ACC112 (cell line): ENCODE results near the gene LRRC58.

Experiments
- H2AFZ ChIP-seq: fragments of 200-600 bp; sonication (generic); one replicate; pipeline ENCODE4 v1.6.0; 2017; ENCODE audit warnings: antibody characterized with exemption, low read length; ENCODE audit not compliant: unreplicated experiment
- H3K27ac ChIP-seq: fragments of 200-600 bp; sonication (generic); 2 replicates; pipeline ENCODE4 v1.5.1; 2014; ENCODE audit warnings: low read depth, mild to moderate bottlenecking, antibody characterized with exemption, low read length, moderate library complexity
- H3K27me3 ChIP-seq: fragments of 200-600 bp; sonication (generic); 2 replicates; pipeline ENCODE4 v1.6.1; 2014; ENCODE audit warnings: mild to moderate bottlenecking, antibody characterized with exemption, low read length, moderate library complexity, mixed read lengths; ENCODE audit not compliant: insufficient read depth
- H3K36me3 ChIP-seq: fragments of 200-600 bp; sonication (generic); 2 replicates; pipeline ENCODE4 v1.6.1; 2016; ENCODE audit warnings: mild to moderate bottlenecking, antibody characterized with exemption, low read length, moderate library complexity, mixed read lengths; ENCODE audit not compliant: insufficient read depth
- H3K4me1 ChIP-seq: fragments of 200-600 bp; sonication (generic); one replicate; pipeline ENCODE4 v1.6.1; 2016; ENCODE audit warnings: low read length, mixed read lengths; ENCODE audit not compliant: insufficient read depth, unreplicated experiment, control insufficient read depth
- H3K4me3 ChIP-seq: fragments of 200-600 bp; sonication (generic); 2 replicates; pipeline ENCODE4 v1.5.1; 2014; ENCODE audit warnings: mild to moderate bottlenecking, low read depth, low read length
- H3K79me2 ChIP-seq: fragments of 200-600 bp; sonication (generic); one replicate; pipeline ENCODE4 v1.6.0; 2016; ENCODE audit warnings: low read length; ENCODE audit not compliant: control insufficient read depth, unreplicated experiment, insufficient read depth

The LRRC58 gene

DNA sequence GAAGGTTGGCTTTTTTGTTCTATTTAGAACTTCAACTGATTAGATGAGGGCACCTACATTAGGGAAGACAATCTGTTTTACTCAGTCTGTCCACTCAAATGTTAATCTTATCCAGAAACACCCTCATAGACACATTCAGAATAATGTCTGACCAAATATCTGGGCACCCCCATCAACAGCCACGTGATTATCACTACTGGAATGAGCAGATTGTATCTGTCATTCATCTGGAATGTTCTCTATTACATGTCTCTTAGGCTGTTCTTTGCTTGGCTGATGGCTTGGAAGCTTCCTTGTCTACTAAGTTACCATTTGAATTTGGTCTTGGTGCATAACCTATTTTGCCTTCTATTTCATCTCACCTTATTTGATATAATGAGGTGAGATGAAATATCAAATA, 15.7 kb upstream of the LRRC58 start:
- H3K36me3 ChIP-seq, result no peaks in the 10 kb centered on the region
- no peaks in the 10 kb centered on the region for H3K79me2 ChIP-seq
- no peaks in the 10 kb centered on the region for H3K27me3 ChIP-seq
- no peak overlapping the region for H3K27ac ChIP-seq
- no peak overlapping the region for H3K4me3 ChIP-seq
- no peak overlapping the region for H2AFZ ChIP-seq
- peaks cover 6% of the 10 kb centered on the region for H3K4me1 ChIP-seq

- Histone ChIP-seq H3K27me3 (no peaks in the 10 kb centered on the region), H2AFZ (no peak overlapping the region), H3K4me3 (no peak overlapping the region), H3K79me2 (no peaks in the 10 kb centered on the region), H3K36me3 (no peaks in the 10 kb centered on the region), H3K4me1 (peaks cover 6% of the 10 kb centered on the region), H3K27ac (no peak overlapping the region)
These were observed 14.9 kb upstream of the LRRC58 start for GRCh38 chr3:120364101-120364500.

- Histone ChIP-seq H3K4me1 (no peaks in the 10 kb centered on the region), H3K4me3 (no peak overlapping the region), H2AFZ (no peak overlapping the region), H3K27me3 (no peaks in the 10 kb centered on the region), H3K79me2 (no peaks in the 10 kb centered on the region), H3K27ac (no peak overlapping the region), H3K36me3 (no peaks in the 10 kb centered on the region)
These were observed 8.7 kb upstream of the LRRC58 start for GRCh38 chr3:120357807-120358206.

DNA sequence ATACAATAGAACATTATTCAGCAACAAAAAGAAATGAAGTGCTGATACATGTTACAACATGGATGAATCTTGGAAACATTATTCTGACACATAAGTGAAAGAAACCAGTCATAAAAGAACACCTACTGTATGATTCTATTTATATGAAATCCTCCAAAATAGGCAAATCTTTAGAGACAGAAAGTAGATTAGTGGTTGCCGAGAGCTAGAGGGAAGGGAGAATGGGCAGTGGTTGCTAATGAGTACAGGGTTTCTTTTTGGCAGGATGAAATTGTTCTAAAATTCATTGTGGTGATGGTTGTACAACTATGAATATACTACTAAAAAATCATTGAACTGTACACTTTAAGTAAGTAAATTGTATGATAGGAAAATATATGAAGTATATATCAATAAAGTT, 6.3 kb upstream of the LRRC58 start:
- H3K27me3 ChIP-seq, result no peaks in the 10 kb centered on the region
- no peaks in the 10 kb centered on the region for H3K79me2 ChIP-seq
- no peak overlapping the region for H3K4me3 ChIP-seq
- H3K36me3 ChIP-seq, result no peaks in the 10 kb centered on the region
- no peak overlapping the region for H2AFZ ChIP-seq
- no peak overlapping the region for H3K27ac ChIP-seq
- H3K4me1 ChIP-seq, result peaks cover 9% of the 10 kb centered on the region

- peaks cover 8% of the 10 kb centered on the region for H3K79me2 ChIP-seq
- H3K27ac ChIP-seq, result no peak overlapping the region
- H3K4me1 ChIP-seq, result peaks cover 9% of the 10 kb centered on the region
- H2AFZ ChIP-seq, result no peak overlapping the region
- no peaks in the 10 kb centered on the region for H3K36me3 ChIP-seq
- H3K4me3 ChIP-seq, result no peak overlapping the region
- H3K27me3 ChIP-seq, result no peaks in the 10 kb centered on the region
These were observed 4.3 kb upstream of the LRRC58 start for GRCh38 chr3:120353463-120353862.

DNA sequence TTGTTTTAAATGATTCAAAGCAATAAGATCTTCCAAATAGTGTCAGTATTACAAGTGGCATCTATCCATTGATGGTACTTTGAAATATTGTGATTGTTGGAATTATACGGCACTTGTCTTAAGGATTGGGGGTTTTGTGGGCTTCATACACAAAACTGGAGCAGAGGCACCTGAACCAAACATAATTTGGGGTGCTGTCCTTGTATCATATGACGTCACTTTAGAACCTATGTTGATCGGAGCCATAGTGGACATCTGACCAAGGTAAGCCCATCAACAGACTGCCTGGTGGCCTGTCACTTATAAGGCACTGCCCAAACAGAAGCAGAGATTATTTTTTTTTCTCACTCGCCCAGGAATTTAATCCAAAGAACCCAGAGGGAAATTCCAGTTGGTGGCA, 2.9 kb upstream of the LRRC58 start:
- Histone ChIP-seq H3K27me3 (no peaks in the 10 kb centered on the region), H3K4me1 (peaks cover 14% of the 10 kb centered on the region), H2AFZ (no peak overlapping the region), H3K36me3 (0 out of 2 replicates have a peak, but pooled peaks cover under 1% of the 10 kb centered on the region), H3K4me3 (no peak overlapping the region), H3K27ac (no peak overlapping the region), H3K79me2 (peaks cover 21% of the 10 kb centered on the region)

DNA sequence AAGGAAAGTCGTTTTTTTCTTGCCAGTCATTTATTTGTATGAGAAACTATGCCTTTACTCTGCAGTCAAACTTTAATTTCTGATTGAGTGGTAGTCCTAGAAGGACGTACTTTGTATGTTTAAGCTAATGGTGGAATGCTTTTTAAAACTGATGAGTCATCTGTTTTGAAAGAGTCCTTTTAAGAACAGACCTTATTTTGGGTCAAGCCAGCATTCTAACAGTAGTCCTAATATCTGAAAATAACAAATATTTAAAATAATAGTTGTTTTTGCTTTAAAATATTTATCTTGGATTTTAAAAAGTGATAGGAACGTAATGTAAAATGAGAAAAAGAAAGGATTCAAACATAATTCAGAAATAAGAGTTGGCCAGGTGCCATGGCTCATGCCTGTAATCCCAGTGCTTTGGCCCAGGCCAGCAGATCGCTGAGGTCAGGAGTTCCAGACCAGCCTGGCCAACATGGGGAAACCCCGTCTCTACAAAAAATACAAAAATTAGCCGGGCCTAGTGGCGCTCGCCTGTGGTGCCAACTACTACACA, 1.3 kb upstream of the LRRC58 start:
- Histone ChIP-seq H2AFZ (peak overlapping the region; percentile 95), H3K27me3 (no peaks in the 10 kb centered on the region), H3K79me2 (peaks cover 35% of the 10 kb centered on the region), H3K36me3 (0 out of 2 replicates have a peak, but pooled peaks cover 9% of the 10 kb centered on the region), H3K4me1 (peaks cover 22% of the 10 kb centered on the region), H3K4me3 (peak overlapping the region; percentile 99), H3K27ac (peak overlapping the region; percentile 77)

GRCh38 chr3:120349855-120350125, 636 bp upstream of the LRRC58 start:
- Histone ChIP-seq H3K79me2 (peaks cover 42% of the 10 kb centered on the region), H3K27me3 (no peaks in the 10 kb centered on the region), H3K36me3 (0 out of 2 replicates have a peak, but pooled peaks cover 9% of the 10 kb centered on the region), H2AFZ (peak overlapping the region; percentile 95), H3K27ac (peak overlapping the region; percentile 77), H3K4me1 (peaks cover 22% of the 10 kb centered on the region), H3K4me3 (peak overlapping the region; percentile 99)

DNA sequence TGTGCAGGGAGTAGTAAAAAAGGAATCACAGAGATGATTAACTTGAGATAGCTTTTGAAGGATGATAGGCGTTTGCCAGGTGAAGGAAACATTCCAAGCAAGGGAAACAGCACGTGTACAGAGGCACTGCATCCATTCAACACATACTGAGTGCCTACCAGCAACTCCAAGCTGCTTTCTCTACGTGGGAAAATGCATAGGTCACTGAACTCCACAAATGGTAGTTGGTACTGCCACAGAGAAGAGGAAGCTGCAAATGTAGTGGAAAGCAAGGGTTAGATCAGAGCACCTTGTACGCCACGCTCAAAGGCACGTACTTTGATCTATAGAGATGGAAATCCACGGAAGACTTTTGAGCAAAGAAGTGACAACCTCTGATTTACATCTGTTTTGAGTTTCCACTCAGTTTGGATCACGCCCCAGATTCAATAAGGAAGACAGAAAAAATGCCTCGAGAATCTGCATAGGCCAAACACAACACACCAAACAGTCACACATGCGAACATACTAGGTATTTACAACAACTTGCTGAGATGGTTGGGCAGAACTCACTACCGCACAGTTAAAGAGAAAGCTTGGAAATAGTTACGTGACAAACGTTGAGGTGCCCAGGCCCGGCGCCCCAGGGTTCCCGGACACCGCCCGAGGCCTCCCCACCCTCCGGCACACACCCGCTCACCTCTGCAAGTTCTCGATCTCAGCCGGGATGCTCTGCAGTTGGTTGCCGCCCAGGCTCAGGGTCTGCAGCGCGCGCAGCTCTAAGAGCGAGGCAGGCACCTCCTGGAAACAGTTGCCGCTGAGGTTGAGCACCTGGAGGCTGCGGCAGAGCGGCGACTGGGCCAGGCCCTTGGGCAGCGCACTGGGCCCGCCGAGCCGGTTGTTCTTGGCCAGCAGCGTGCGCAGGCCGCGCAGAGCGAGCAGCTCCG, 826 bp downstream of the LRRC58 start:
- peak overlapping the region; percentile 78 for H2AFZ ChIP-seq
- H3K4me1 ChIP-seq, result peaks cover 31% of the 10 kb centered on the region

DNA sequence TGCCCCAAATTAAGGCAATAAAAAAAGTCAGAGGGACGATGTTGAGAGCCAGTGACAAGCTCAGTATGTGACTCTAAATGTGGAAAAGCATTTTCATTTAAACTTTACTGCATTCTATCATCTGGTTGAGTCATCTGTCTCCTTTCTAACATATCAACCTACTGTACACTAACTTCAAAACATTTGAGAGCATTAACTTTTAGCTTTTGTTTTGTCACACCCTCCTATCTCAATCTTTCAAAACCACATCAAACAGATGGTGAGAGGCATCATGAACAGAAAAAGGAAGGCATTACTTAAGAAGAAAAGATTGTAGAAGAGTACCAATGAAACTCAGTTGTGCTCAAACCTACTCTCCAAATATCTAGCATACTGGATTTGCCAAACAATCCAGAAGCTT, 4.8 kb downstream of the LRRC58 start:
- no peaks in the 10 kb centered on the region for H3K27me3 ChIP-seq
- H3K36me3 ChIP-seq, result peaks cover 47% of the 10 kb centered on the region
- H3K4me3 ChIP-seq, result no peak overlapping the region
- H3K4me1 ChIP-seq, result peaks cover 22% of the 10 kb centered on the region
- no peak overlapping the region for H3K27ac ChIP-seq
- H2AFZ ChIP-seq, result no peak overlapping the region
- peaks cover 92% of the 10 kb centered on the region for H3K79me2 ChIP-seq

More for the DNA sequence above, 826 bp downstream of the LRRC58 start:
- H3K79me2 ChIP-seq, result peaks cover 57% of the 10 kb centered on the region
- H3K27ac ChIP-seq, result peak overlapping the region; percentile 77; the same call in 1 of the 2 replicates
- peak overlapping the region; percentile 99 for H3K4me3 ChIP-seq
- H3K36me3 ChIP-seq, result peaks cover 11% of the 10 kb centered on the region
- H3K27me3 ChIP-seq, result no peaks in the 10 kb centered on the region
